ENCODE data around the gene AGBL5.
"Not testable (repeated sequence)": the region's sequence is repeated elsewhere in the genome, so short reads cannot be mapped to it uniquely, and the experiment has no call there.

Gene AGBL5

DNA sequence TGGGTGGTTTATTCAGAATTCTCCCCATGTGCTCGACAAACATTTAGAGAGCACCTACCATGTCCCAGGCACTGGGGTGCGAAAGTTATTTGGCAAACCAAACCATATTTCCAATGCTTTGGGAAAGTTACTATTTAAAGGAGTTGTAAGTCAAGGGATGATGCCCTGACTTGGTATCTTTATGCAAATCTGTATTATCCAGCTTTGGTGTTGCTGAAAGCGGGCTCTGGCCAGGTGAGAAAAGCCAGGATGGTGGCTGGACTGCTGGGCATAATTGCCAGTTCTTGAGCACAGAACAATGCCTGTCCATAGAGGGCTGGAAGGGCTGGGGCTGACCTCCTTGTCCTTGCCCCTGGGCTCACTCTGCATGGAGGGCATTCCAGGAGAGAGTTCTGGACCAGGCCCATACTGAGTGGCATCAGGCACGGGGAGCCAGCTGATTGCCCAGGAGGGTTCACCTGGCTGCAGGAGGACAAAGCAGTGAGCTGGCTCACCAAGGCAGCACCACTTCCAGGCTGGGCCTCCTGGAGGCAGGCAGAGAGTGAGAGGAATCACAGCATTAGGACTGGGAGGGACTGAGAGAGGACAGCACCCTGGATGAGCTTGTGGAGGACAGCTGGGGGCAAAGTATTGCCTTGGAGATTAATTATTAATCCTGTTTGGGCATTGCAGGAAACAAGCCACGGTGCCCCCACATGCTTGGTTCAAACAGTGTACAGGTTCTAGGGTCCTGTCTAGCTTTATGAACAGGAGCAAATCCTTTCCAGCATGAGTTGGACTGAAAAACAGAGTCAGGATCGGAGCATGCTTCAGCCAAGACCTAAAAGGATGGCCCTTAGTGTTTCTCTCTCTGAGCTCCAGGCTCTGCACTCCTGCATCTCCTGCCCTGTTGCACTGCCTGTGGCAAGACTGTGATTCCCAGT, 42.2 kb downstream of the AGBL5 start:
- no peak for DNase-seq

DNA sequence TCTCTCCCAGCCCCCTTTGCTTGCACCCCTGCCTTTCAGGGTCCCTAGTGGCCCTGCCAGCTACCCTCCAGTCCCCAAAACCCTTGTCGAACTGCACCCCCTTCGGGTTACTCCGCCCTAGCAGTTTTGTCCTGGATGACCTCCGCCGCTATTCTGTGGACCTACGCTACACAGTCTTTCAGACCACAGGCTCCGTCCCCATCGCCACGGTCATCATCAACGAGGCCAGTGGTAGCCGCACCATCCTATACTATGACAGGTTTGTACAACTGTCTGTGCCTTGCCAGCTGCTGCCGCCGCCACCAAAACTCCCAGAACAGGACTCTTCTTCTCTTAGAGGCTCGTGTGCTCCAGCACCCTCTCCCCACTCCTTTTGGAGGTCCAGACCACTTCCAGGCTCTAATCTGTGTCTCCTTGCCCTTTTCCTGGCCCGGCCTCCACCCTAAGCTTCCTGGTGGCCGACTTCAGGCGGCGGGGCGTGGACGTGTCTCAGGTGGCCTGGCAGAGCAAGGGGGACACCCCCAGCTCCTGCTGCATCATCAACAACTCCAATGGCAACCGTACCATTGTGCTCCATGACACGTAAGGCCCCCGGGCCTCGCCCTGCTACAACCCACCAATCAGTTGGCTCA, 43.0 kb downstream of the AGBL5 start:
- no peak for DNase-seq

DNA sequence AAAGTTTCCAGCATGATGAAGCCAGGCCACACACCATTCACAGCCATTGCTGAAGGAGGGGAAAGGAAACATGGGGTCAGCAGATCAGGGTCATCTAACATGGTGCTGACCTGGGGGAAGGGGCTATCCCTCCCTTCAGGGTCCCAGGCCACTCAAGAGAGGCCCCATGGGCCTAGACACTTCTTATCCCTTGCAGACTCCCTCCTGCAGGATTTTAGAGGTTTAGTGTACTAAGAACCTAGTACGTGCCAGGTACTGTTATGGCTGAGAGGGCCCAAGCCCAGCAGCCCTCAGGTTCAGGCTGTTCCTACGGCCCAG, 43.9 kb downstream of the AGBL5 start:
- DNase-seq, result no peak

DNA sequence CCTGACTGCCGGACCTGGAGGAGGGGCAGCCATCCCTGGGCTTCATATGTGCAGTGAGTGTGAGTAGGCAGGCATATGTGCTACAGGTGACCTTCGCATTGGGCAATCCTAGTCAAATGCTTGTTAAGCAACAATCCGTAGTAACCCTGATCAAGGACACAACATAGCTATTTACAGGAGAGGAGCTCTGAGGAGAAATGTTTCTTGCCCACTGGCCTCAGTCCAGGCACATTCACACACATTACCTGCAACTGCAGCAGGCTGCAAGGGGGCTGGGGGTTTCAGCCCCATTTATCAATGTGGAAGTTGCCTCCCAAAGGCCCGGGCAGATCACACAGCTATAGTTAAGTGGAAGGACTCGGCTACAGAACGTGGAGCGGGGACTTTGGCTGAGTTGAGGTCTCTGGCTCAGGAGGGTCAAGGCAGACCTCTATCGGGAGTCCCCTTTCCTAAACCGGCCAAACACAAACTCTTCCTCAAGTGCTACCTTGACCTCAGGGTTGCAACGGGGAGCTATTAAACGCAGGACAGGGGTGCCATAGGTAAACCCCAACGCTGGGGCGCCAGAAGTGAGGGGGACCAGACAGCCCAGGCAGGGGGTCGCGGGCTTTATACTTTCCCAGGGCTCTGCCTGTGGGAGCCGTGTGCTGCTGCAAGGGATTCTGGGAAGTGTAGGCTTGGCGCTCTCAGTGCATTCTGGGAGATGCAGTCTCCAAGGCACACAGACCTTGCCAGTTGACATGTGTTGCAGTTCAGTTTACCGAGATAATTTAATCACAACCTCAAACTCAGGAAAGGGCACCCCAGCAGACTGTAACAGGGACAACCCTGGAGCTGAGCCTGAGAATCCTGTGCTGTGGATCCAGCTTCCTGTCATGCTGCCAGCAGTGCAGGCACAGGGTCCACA, 44.5 kb downstream of the AGBL5 start:
- DNase-seq, result peak; percentile 51

DNA sequence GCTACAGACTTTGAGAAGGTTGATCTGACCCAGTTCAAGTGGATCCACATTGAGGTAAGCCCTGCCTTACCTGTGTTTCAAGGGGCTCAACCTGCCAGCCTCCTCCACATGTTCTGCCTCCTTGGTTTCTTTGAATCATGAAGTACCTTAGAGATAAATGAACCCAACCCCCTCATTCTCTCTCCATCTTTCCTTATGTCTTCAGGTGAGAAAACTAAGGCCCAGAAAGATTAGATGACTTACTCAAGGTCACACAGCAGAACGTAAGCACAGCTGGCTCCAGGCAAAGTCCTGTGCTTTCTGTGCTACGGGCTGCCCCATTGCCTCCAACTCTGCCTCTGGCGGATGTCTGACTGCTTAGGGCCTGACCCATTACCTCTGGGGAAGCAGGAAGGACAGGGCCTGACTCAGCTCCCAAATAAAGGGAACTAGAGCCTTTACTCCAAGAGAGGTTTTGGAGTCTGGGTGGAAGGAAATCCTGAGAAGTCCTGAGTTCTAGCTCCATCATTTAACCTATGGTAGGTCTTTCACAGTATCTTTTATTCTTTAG, 45.4 kb downstream of the AGBL5 start:
- no peak for DNase-seq

DNA sequence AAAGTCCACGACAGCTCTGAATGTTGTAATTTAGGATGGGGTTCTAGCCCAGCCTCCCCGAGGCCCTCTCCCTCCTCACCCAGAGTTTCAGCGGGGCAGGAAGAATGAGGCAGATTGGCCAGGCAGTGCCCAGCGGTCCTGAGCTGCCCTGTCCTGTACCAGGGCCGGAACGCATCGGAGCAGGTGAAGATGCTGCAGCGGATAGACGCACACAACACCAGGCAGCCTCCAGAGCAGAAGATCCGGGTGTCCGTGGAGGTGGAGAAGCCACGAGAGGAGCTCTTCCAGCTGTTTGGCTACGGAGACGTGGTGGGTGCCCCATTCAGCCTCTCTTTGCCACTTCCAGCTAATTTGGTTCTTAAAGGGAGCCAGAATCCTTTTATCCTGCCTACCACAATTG, 45.9 kb downstream of the AGBL5 start:
- no peak for DNase-seq

DNA sequence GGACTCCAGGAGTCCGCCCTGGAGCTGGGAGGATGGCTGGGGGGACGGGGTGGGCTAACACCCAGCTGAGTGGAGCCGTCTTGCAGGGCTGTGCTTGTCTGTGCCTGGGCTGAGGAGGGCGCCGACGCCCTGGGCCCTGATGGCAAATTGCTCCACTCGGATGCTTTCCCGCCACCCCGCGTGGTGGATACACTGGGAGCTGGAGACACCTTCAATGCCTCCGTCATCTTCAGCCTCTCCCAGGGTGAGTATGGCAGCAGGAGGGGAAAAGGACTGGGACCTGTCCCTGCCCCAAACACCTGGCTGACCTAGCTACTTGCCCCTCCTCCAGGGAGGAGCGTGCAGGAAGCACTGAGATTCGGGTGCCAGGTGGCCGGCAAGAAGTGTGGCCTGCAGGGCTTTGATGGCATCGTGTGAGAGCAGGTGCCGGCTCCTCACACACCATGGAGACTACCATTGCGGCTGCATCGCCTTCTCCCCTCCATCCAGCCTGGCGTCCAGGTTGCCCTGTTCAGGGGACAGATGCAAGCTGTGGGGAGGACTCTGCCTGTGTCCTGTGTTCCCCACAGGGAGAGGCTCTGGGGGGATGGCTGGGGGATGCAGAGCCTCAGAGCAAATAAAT, 48.0 kb downstream of the AGBL5 start:
- no peak for DNase-seq

DNA sequence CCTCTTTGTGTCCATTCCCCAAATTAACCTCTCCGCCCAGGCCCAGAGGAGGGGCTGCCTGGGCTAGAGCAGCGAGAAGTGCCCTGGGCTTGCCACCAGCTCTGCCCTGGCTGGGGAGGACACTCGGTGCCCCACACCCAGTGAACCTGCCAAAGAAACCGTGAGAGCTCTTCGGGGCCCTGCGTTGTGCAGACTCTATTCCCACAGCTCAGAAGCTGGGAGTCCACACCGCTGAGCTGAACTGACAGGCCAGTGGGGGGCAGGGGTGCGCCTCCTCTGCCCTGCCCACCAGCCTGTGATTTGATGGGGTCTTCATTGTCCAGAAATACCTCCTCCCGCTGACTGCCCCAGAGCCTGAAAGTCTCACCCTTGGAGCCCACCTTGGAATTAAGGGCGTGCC, 48.6 kb downstream of the AGBL5 start:
- no peak for DNase-seq

DNA sequence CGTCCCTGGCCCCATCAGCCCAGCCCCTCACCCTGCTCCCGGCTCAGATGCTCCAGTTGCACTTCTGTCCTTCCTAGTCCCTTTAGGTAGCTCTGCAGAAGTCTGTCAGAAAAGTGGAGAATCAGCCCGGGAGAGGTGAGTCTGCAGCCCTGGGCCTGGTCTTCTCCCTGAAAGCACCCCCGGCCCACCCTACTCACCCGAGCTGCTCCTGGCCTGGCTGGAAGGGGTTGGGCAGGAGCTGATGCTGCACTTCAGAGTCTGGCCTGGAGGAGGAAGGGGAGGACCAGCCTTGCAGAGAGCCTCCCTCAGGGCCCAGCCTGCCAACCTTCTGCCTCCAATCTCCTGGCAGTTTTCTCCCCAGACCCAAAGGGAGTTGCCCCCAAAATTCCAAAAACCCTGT, 50.9 kb downstream of the AGBL5 start:
- no peak for DNase-seq

DNA sequence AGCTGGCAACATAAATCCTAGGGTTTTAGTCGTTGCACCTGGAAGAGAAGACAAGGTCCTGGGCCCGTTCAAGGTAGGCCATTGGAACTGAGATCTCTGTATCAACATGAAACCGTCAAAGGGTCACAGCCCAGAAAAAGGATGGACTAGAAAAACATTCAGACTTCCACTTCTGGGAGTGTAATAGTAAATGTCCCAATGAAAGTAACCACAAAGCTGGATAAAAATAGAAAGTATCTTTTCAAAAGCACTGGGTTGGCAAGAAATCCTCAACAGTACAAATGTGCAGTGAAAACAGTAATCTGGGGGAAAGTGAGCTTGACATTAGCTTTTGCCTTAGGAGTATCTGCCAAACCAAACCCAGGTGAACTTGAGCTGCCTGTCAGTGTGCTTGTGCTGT, 54.5 kb downstream of the AGBL5 start:
- DNase-seq, result no peak

DNA sequence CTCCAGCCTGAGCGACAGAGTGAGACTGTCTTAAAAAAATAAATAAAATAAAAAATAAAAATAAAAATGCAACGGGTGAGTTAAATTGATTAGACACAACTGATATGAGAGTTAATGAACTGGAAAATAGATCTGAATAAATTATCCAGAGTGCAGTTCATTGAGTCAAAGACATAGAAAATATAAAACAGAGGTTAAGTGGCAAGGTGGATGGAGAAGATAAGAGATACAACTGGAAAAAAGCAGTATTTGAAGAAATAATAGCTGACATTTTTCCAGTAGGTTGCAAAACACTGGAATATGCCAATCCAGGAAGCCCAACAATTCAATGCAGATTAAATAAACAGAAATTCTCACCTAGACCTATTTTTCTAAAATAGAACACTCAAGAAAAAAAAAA, 56.8 kb downstream of the AGBL5 start:
- DNase-seq, result no peak

DNA sequence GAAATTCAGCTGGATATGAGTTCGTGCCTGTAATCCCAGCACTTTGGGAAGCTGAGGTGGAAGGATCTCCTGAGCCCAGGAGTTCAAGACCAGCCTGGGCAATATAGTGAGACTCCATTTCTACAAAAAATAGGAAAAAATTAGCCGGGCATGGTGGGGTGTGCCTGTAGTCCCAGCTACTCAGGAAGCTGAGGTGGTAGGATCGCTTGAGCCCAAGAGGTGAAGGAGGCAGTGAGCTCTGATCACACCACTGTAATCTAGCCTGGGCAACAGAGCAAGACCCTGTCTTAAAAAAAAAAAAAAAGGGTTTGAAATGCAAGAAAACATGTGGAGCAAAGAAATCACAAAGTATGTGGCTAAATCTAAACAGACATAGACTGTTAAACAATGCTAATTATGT, 57.6 kb downstream of the AGBL5 start:
- DNase-seq, result no peak

DNA sequence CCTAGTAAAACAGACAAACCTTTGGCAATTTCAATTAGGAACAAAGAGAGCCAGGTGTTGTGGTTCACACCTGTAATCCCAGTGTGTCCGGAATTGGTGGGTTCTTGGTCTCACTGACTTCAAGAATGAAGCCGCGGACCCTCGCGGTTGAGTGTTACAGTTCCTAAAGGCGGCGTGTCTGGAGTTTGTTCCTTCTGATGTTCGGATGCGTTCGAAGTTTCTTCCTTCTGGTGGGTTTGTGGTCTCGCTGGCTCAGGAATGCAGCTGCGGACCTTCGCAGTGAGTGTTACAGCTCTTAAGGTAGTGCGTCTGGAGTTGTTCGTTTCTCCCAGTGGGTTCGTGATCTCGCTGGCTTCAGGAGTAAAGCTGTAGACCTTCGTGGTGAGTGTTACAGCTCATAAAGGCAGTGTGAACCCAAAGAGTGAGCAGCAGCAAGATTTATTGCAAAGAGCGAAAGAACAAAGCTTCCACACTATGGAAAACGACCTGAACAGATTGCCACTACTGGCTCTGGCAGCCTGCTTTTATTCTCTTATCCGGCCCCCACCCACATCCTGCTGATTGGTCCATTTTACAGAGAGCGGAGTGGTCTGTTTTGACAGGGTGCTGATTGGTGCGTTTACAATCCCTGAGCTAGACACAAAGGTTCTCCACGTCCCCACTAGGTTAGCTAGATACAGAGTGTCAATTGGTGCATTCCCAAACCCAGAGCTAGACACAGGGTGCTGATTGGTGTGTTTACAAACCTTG, 59.3 kb downstream of the AGBL5 start:
- not testable (repeated sequence) for DNase-seq

DNA sequence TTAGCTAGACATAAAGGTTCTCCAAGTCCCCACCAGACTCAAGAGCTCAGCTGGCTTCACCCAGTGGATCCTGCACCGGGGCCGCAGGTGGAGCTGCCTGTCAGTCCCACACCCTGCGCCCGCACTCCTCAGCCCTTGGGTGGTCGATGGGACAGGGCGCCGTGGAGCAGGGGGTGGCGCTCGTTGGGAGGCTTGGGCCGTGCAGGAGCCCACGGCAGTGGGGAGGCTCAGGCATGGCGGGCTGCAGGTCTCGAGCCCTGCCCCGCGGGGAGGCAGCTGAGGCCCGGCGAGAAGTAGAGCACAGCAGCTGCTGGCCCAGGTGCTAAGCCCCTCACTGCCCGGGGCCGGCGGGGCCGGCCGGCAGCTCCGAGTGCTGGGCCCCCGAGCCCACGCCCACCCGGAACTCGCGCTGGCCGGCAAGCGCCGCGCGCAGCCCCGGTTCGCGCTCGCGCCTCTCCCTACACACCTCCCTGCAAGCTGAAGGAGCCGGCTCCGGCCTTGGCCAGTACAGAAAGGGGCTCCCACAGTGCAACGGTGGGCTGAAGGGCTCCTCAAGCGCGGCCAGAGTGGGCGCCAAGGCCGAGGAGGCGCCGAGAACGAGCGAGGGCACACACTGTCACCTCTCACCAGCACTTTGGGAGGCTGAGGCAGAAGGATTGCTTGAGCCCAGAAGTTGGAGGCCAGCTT, 60.1 kb downstream of the AGBL5 start:
- DNase-seq, result not testable (repeated sequence)

DNA sequence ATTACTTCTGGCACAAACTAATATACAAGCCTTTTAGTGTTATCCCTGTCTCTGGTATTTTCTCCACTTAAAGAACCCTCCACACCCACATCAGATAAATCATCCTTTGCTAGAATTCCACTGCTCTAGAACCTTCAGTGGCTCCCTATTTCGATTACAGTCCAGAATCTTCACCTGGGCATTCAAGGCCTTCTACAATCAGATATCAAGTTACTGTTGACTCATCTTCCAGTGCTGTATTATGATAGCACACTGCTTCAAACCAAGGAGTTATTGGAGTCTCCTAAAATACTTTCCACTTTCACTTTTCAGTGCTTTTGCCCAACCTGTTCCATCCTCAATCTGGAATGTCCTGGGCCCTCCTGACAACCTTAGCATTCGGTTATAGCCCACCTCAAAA, 64.1 kb downstream of the AGBL5 start:
- no peak for DNase-seq

DNA sequence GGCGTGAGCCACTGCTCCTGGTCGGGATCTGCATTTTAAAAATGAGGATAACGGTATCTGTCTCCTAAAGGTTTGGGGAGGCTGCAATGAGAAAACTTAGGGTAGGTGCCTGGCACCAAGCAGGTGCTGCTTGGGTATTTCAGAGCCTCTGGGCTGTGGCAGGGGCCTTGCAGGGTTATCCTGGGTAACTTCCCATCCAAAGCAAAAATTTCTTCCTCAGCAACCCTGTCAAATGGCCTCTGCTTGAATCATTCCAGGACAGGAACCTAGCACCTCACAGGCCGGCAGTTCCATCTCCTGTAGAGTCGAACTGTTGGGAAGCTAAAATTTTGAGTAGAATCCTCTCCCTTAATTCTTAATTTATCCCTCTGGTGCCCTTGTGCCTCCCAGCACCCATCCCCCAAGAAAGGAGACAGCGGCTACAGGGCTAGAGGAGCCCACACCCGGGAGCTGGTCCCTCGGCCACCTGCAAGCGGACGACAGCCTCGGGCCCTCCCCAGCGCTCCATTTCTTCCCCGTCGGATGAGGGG, 66.6 kb downstream of the AGBL5 start:
- DNase-seq, result no peak

DNA sequence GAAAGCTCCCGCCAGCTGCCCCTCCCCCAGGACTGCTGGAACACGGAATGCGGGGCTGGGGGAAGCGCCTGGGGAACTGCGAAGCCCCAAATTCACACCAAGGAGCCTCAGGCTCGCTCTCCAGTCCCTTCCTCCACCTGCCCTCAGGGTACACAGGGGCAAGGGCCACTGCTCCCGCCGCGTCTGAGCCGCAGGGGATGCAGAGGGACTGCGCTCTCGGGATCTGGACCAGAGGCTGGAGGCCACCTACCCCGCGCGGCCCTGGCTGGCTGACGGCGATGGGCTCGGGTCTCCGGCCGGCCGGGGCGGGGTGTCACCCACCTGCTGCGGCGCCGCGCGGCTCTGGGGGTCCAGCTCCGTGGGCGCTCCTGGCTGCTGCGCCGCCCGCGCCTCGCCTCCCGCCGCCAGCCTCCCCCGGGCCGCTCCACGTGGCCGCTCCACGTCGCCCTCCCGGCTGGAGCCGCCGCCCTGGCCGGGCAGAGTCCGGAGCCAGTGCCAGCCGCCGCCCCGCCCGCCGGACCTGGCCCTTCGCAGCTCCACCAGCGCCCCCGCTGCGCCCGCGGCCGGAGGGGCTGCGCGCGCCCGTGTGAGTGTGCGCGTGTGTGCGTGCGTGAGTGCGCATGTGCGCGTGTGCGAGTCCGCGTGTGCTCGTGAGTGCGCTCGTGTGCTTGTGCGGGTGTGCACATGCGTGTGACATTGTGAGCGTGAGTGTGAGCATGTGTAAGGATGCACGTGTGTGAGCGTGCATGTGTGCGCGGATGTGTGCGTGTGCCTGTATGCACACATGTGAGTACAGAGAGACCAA, 67.3 kb downstream of the AGBL5 start, which contains the start of gene CGREF1:
Gene CGREF1 (minus strand): TSS at position 604 of the 805 bp plus-strand sequence. CDS start 14,762 bp downstream, outside the sequence.
- no peak for DNase-seq

DNA sequence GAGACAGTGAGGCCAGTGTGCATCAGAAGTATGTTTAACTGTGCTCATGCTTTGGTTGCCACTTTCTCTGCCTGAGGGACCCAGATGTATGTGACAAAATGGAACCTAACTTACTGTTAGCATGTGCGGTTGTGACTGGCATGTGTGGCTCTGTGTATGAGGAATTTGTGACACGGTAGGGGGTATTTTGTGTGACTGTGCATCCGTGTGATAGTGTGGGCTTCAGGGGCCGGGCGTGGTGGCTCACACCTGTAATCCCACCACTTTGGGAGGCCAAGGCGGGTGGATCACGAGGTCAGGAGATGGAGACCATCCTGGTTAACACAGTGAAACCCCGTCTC, 67.8 kb downstream of the AGBL5 start:
- not testable (repeated sequence) for DNase-seq

All from EL (cell line).